Caki2 (cell line): Measurements from ENCODE around the gene SLC5A5. TPM values are rescaled to one million over a fixed set of nuclear protein-coding genes. Genes with fewer than 3 reads are reported as not detected.
"Not testable (repeated sequence)": the region's sequence is repeated elsewhere in the genome, so short reads cannot be mapped to it uniquely, and the experiment has no call there.

ENCODE experiments used
- DNase-seq: peaks from one replicate; pipeline ENCODE4 v3.0.0-alpha.2; 2015; ENCODE audit warnings: low read depth
- in situ Hi-C: cut with HindIII; loops from 2 replicates; pipeline ENCODE4 v1.10.0; 2016; ENCODE audit warnings: low sequenced_read_pairs, low pct_unique_long_range_greater_than_20kb, mixed read lengths
- total RNA-seq: library from RNA; depleted of rRNA; stranded (reverse); fragments of >200 nt; shearing (Covaris generic); gene quantifications from 2 replicates; pipeline ENCODE4 v1.2.3, GENCODE V29; 2014; ENCODE audit warnings: low replicate concordance

SLC5A5 gene
- total RNA-seq, 1 experiment from 2014 or later = not detected

- DNase-seq = no peak
- in situ Hi-C loops = no loop called here
Observed at GRCh38 chr19:17866312-17866963, 5.3 kb upstream of the SLC5A5 start.

- in situ Hi-C loops = no loop called here
- no peak for DNase-seq
Observed at GRCh38 chr19:17866964-17867486, 4.7 kb upstream of the SLC5A5 start.

- DNase-seq = no peak
- in situ Hi-C loops = no loop called here
Observed at GRCh38 chr19:17868669-17869068, 3.1 kb upstream of the SLC5A5 start.

- in situ Hi-C loops = no loop called here
- no peak for DNase-seq
Observed at GRCh38 chr19:17869114-17869608, 2.6 kb upstream of the SLC5A5 start.

- no peak for DNase-seq
- in situ Hi-C loops = no loop called here
Observed at GRCh38 chr19:17871032-17871877, 490 bp upstream of the SLC5A5 start.

- no peak for DNase-seq
- in situ Hi-C loops = no loop called here
Observed at GRCh38 chr19:17872251-17873001, 681 bp downstream of the SLC5A5 start.

- in situ Hi-C loops = no loop called here
- peak; percentile 46 for DNase-seq
Observed at GRCh38 chr19:17873786-17874757, 2.3 kb downstream of the SLC5A5 start.

GRCh38 chr19:17874758-17875135, 3.0 kb downstream of the SLC5A5 start:
- in situ Hi-C loops = no loop called here
- no peak for DNase-seq

- DNase-seq = no peak
- in situ Hi-C loops = no loop called here
Observed at GRCh38 chr19:17877696-17878095, 6.0 kb downstream of the SLC5A5 start.

GRCh38 chr19:17879466-17879865, 7.7 kb downstream of the SLC5A5 start:
- no peak for DNase-seq
- in situ Hi-C loops = no loop called here

- in situ Hi-C loops = no loop called here
- no peak for DNase-seq
Observed at GRCh38 chr19:17881701-17882100, 10.0 kb downstream of the SLC5A5 start.

- in situ Hi-C loops = no loop called here
Observed at GRCh38 chr19:17883627-17884410, 12.1 kb downstream of the SLC5A5 start.

GRCh38 chr19:17886515-17886914, 14.8 kb downstream of the SLC5A5 start:
- in situ Hi-C loops = no loop called here
- DNase-seq = no peak

More at GRCh38 chr19:17883627-17884410, 12.1 kb downstream of the SLC5A5 start:
- DNase-seq = no peak

- DNase-seq, in situ Hi-C loops: not testable (repeated sequence)
Observed at GRCh38 chr19:17887221-17887620, 15.5 kb downstream of the SLC5A5 start.

- DNase-seq = no peak
- in situ Hi-C loops = no loop called here
Observed at GRCh38 chr19:17888260-17888659, 16.5 kb downstream of the SLC5A5 start.

- DNase-seq = peak; percentile 67
Observed at GRCh38 chr19:17889609-17890214, 18.0 kb downstream of the SLC5A5 start.

More at GRCh38 chr19:17889609-17890214, 18.0 kb downstream of the SLC5A5 start:
- in situ Hi-C loops = no loop called here
